GM12891 (cell line): ENCODE data around the gene RAN.

Experiments
- POLR2AphosphoS5 ChIP-seq: IDR thresholded peaks from 2 replicates; pipeline ENCODE4 v1.6.1; 2011; ENCODE audit warnings: low read depth, low read length, control low read depth
- SPI1 ChIP-seq: IDR thresholded peaks from 2 replicates; pipeline ENCODE4 v1.6.1; 2011; ENCODE audit warnings: low read depth, low read length, control low read depth

GRCh38 chr12:130916241-130916911, 44.5 kb downstream of the RAN start:
- TF ChIP-seq POLR2AphosphoS5 (no peak), SPI1 (no peak)
